Sigmoid colon (tissue), 7 donors: ENCODE data around the gene ZCCHC24. TPM values are rescaled to one million over a fixed set of nuclear protein-coding genes. Genes with fewer than 3 reads are reported as not detected.

Experiments used
- DNase-seq: peaks from one replicate; pipeline ENCODE4 v3.0.0-alpha.2; 2019
- H3K27ac ChIP-seq, 4 donors: fragments of 200-600 bp; sonication (generic); one replicate each; pipeline ENCODE4 v1.5.1; 2016 to 2019; ENCODE audit warnings: mild to moderate bottlenecking in 1 of 4
- H3K27me3 ChIP-seq, 3 donors: fragments of 200-600 bp; sonication (generic); one replicate each; pipeline ENCODE4 v1.5.1; 2019; ENCODE audit warnings: mild to moderate bottlenecking in 1 of 3
- H3K36me3 ChIP-seq, 4 donors: fragments of 200-600 bp; sonication (generic); one replicate each; pipeline ENCODE4 v1.5.1; 2016 to 2019
- H3K4me1 ChIP-seq, 4 donors: fragments of 200-600 bp; sonication (generic); one replicate each; pipeline ENCODE4 v1.5.1; 2017 to 2019
- H3K4me3 ChIP-seq, 4 donors: fragments of 200-600 bp; sonication (generic); one replicate each; pipeline ENCODE4 v1.5.1; 2017 to 2019; ENCODE audit warnings: mild to moderate bottlenecking in 2 of 4, moderate library complexity in 1 of 4
- H3K9me3 ChIP-seq, 4 donors: fragments of 200-600 bp in 3 of 4; sonication (generic) in 3 of 4; one replicate each; pipeline versions ENCODE4 v1.5.1 to v1.6.1; 2013 to 2019
- CTCF ChIP-seq, 4 experiments: fragments of 450-650 bp in 3 of 4; fragments of 200-600 bp in 1 of 4; IDR thresholded peaks; one replicate each; pipeline ENCODE4 v1.5.1; 2016 to 2019; ENCODE audit warnings: antibody characterized with exemption in 4 of 4, mild to moderate bottlenecking in 3 of 4, moderate library complexity in 2 of 4
- EP300 ChIP-seq, 4 donors: sonication (generic); formaldehyde crosslinking; IDR thresholded peaks; one replicate each; pipeline ENCODE4 v1.6.1; 2017; ENCODE audit warnings: antibody characterized with exemption in 4 of 4
- POLR2A ChIP-seq, 2 donors: fragments of 450-650 bp; IDR thresholded peaks; one replicate each; pipeline ENCODE4 v1.6.1; 2016; ENCODE audit warnings: antibody characterized with exemption in 2 of 2, mild to moderate bottlenecking in 2 of 2, moderate library complexity in 2 of 2
- POLR2AphosphoS5 ChIP-seq, 4 donors: sonication (generic); formaldehyde crosslinking; IDR thresholded peaks; one replicate each; pipeline ENCODE4 v1.6.1; 2017; ENCODE audit warnings: antibody characterized with exemption in 4 of 4
- WGBS, 2 donors: extraction: QIAGEN DNeasy Blood & Tissue Kit; methylation state at CpG; one replicate each; pipeline ENCODE4 v1.1.7; 2013; 5-methylcytosine and 5-hydroxymethylcytosine counted together
- intact Hi-C: fragments of 100-400 bp; cut with DNase I; formaldehyde crosslinking; loops from one replicate; pipeline ENCODE4 v1.15.1; 2023
- polyA plus RNA-seq, 3 donors: library from polyadenylated mRNA; stranded (reverse); fragments of 200-250 nt; gene quantifications; one replicate each; pipeline ENCODE4 v1.2.3, GENCODE V29; 2013
- total RNA-seq, 4 donors: library from RNA; depleted of rRNA; stranded (reverse); fragments of >200 nt; gene quantifications; one replicate each; pipeline ENCODE4 v1.1.0, GENCODE V29; 2016
- donor health status: healthy with polysubstance abuse.
- donor health status: Bipolar disorder and iron deficiency.
- donor health status: healthy.

Gene ZCCHC24
- total and polyA plus RNA-seq, 7 donors, result 7.6 to 141 (median 82.6) TPM

- Histone ChIP-seq H3K27me3 (no peaks in the 10 kb centered on the region), H3K4me1 (peaks cover 0 to 34% (median 22%) of the 10 kb centered on the region in 4 donors), H3K9me3 (no peaks in the 10 kb centered on the region), H3K27ac (peak overlapping the region in 1 of 4 donors; percentile 72), H3K36me3 (no peaks in the 10 kb centered on the region), H3K4me3 (no peak overlapping the region)
- intact Hi-C loops, result no loop called here
- WGBS, 2 donors, result 86 to 91% methylated on average over 3 of the region's 3 CpGs
- no peak for DNase-seq
- TF ChIP-seq EP300 (IDR thresholded peaks at IDR 0.05) (no peak), CTCF (IDR thresholded peaks at IDR 0.05) (no peak), POLR2AphosphoS5 (IDR thresholded peaks at IDR 0.05) (no peak), POLR2A (IDR thresholded peaks at IDR 0.05) (no peak)
These were observed 8.0 kb upstream of the ZCCHC24 start for GRCh38 chr10:79453392-79453791.

GRCh38 chr10:79452174-79452611, 6.8 kb upstream of the ZCCHC24 start:
- 68% methylated on average over 9 of the region's 9 CpGs for WGBS, 2 donors
- Histone ChIP-seq H3K36me3 (no peaks in the 10 kb centered on the region), H3K27ac (peak overlapping the region; percentile 48 to 72 (median 61)), H3K4me1 (peaks cover 0 to 34% (median 22%) of the 10 kb centered on the region in 4 donors), H3K4me3 (no peak overlapping the region), H3K27me3 (no peaks in the 10 kb centered on the region), H3K9me3 (no peaks in the 10 kb centered on the region)
- TF ChIP-seq CTCF (IDR thresholded peaks at IDR 0.05) (no peak), POLR2AphosphoS5 (IDR thresholded peaks at IDR 0.05) (no peak)
- DNase-seq, result no peak
- intact Hi-C loops, result no loop called here

- 93% methylated on average over 14 of the region's 14 CpGs for WGBS, 2 donors
- Histone ChIP-seq H3K9me3 (no peaks in the 10 kb centered on the region), H3K27ac (peak overlapping the region in 2 of 4 donors; percentile 68 to 72), H3K4me1 (peaks cover 0 to 43% (median 29%) of the 10 kb centered on the region in 4 donors), H3K36me3 (no peaks in the 10 kb centered on the region), H3K4me3 (no peak overlapping the region), H3K27me3 (no peaks in the 10 kb centered on the region)
- intact Hi-C loops, result no loop called here
- DNase-seq, result no peak
- TF ChIP-seq EP300 (IDR thresholded peaks at IDR 0.05), result no peak
- no peak for TF ChIP-seq CTCF (IDR thresholded peaks at IDR 0.05)
- no peak for TF ChIP-seq POLR2AphosphoS5 (IDR thresholded peaks at IDR 0.05)
- no peak for TF ChIP-seq POLR2A (IDR thresholded peaks at IDR 0.05)
These were observed 5.7 kb upstream of the ZCCHC24 start for GRCh38 chr10:79451046-79451699.

GRCh38 chr10:79449181-79450146, 4.0 kb upstream of the ZCCHC24 start:
- Histone ChIP-seq H3K27ac (no peak overlapping the region), H3K4me3 (no peak overlapping the region), H3K27me3 (no peaks in the 10 kb centered on the region), H3K9me3 (no peaks in the 10 kb centered on the region), H3K4me1 (peaks cover 0 to 38% (median 29%) of the 10 kb centered on the region in 4 donors), H3K36me3 (no peaks in the 10 kb centered on the region)
- no peak for TF ChIP-seq POLR2A (IDR thresholded peaks at IDR 0.05)
- no peak for TF ChIP-seq POLR2AphosphoS5 (IDR thresholded peaks at IDR 0.05)
- no peak for TF ChIP-seq EP300 (IDR thresholded peaks at IDR 0.05)
- no peak for TF ChIP-seq CTCF (IDR thresholded peaks at IDR 0.05)
- peak; percentile 29 for DNase-seq
- 77 to 91% methylated on average over 5 of the region's 5 CpGs for WGBS, 2 donors
- intact Hi-C loops, result loop anchor here (5.0 kb wide), 1 partner anchor 177 kb away; no protein-coding TSS in a partner anchor
